HEK293 (cell line): ENCODE results near the gene CLTCL1.
A peak's percentile ranks its signal among the peaks of the same experiment; 100 is the strongest.

Source experiments
- CTCF ChIA-PET: fragments of 350-600 bp; formaldehyde crosslinking; extraction: SDS; loops from one replicate; lab custom pipeline; 2021; ENCODE audit warnings: antibody characterized with exemption; lab: Yijun Ruan, JAX
- POLR2A ChIA-PET: fragments of 300-600 bp; formaldehyde crosslinking; extraction: SDS; loops from one replicate; lab custom pipeline; 2020; ENCODE audit warnings: antibody characterized with exemption, inconsistent platforms; lab: Yijun Ruan, JAX
- H3K27ac ChIP-seq: fragments of 200-500 bp; sonication (Bioruptor generic); 2 replicates; pipeline ENCODE4 v1.5.1; 2014; ENCODE audit warnings: low read depth, low read length, control low read depth, inconsistent platforms; ENCODE audit errors: extremely low read depth
- H3K36me3 ChIP-seq, 2 experiments: fragments of 200-500 bp in 1 of 2; sonication (Bioruptor generic) in 1 of 2; 1 replicate in 1 of 2; 2 replicates in 1 of 2; pipeline ENCODE4 v1.5.1; 2014 to 2017; ENCODE audit warnings: inconsistent platforms in 2 of 2, low read length in 2 of 2; ENCODE audit not compliant: control insufficient read depth in 2 of 2, insufficient read depth in 1 of 2
- H3K4me1 ChIP-seq: fragments of 200-500 bp; sonication (Bioruptor generic); 2 replicates; pipeline ENCODE4 v1.5.1; 2014; ENCODE audit warnings: mild to moderate bottlenecking, low read length, inconsistent platforms; ENCODE audit not compliant: control insufficient read depth, insufficient read depth
- H3K4me3 ChIP-seq: 2 replicates; pipeline ENCODE4 v1.5.1; 2011; ENCODE audit warnings: low read depth, mild to moderate bottlenecking, control low read depth, low read length, moderate library complexity
- H3K9me3 ChIP-seq: fragments of 200-500 bp; sonication (Bioruptor generic); 2 replicates; pipeline ENCODE4 v1.5.1; 2014; ENCODE audit warnings: low read depth, low read length, inconsistent platforms; ENCODE audit not compliant: control insufficient read depth, insufficient read depth
- BCL11A ChIP-seq: fragments of 450-650 bp; formaldehyde crosslinking; IDR thresholded peaks from 2 replicates; pipeline ENCODE4 v1.5.1; 2016; ENCODE audit warnings: low read depth, missing biosample characterization, missing genetic modification characterization
- BCL6B ChIP-seq: fragments of 450-650 bp; formaldehyde crosslinking; IDR thresholded peaks from 2 replicates; pipeline ENCODE4 v1.5.1; 2017; ENCODE audit warnings: missing biosample characterization, missing genetic modification characterization
- GFI1B ChIP-seq: fragments of 450-650 bp; formaldehyde crosslinking; IDR thresholded peaks from 2 replicates; pipeline ENCODE4 v1.5.1; 2016; ENCODE audit warnings: missing biosample characterization, missing genetic modification characterization
- HOXC10 ChIP-seq: sonication (generic); formaldehyde crosslinking; IDR thresholded peaks from 2 replicates; pipeline ENCODE4 v1.8.1; 2023; ENCODE audit warnings: mild to moderate bottlenecking, missing genetic modification reagents
- INSM2 ChIP-seq: fragments of 450-650 bp; formaldehyde crosslinking; IDR thresholded peaks from 2 replicates; pipeline ENCODE4 v1.5.1; 2016; ENCODE audit warnings: missing biosample characterization, missing genetic modification characterization
- SCRT1 ChIP-seq: fragments of 450-650 bp; formaldehyde crosslinking; IDR thresholded peaks from 2 replicates; pipeline ENCODE4 v1.5.1; 2016; ENCODE audit warnings: missing biosample characterization, missing genetic modification characterization, borderline replicate concordance
- SCRT2 ChIP-seq: fragments of 450-650 bp; formaldehyde crosslinking; IDR thresholded peaks from 2 replicates; pipeline ENCODE4 v1.5.1; 2016; ENCODE audit warnings: missing biosample characterization, missing genetic modification characterization
- SP7 ChIP-seq: fragments of 450-650 bp; formaldehyde crosslinking; IDR thresholded peaks from 2 replicates; pipeline ENCODE4 v1.5.1; 2016; ENCODE audit warnings: missing biosample characterization, missing genetic modification characterization
- YY1 ChIP-seq: fragments of 450-650 bp; formaldehyde crosslinking; IDR thresholded peaks from 2 replicates; pipeline ENCODE4 v1.5.1; 2018; ENCODE audit warnings: missing biosample characterization, missing genetic modification characterization
- ZBTB26 ChIP-seq: fragments of 450-650 bp; formaldehyde crosslinking; optimal IDR thresholded peaks from 2 replicates; pipeline ENCODE3; 2016; ENCODE audit warnings: missing biosample characterization, mild to moderate bottlenecking, missing genetic modification characterization
- ZFP37 ChIP-seq: fragments of 450-650 bp; formaldehyde crosslinking; IDR thresholded peaks from 2 replicates; pipeline ENCODE4 v1.5.1; 2016; ENCODE audit warnings: missing biosample characterization, missing genetic modification characterization
- ZNF146 ChIP-seq: fragments of 450-650 bp; formaldehyde crosslinking; IDR thresholded peaks from 2 replicates; pipeline ENCODE4 v1.5.1; 2016; ENCODE audit warnings: missing biosample characterization, missing genetic modification characterization
- ZNF23 ChIP-seq: fragments of 450-650 bp; formaldehyde crosslinking; IDR thresholded peaks from 2 replicates; pipeline ENCODE4 v1.5.1; 2016; ENCODE audit warnings: missing biosample characterization, missing genetic modification characterization, borderline replicate concordance
- ZNF324 ChIP-seq: fragments of 450-650 bp; formaldehyde crosslinking; IDR thresholded peaks from 2 replicates; pipeline ENCODE4 v1.5.1; 2016; ENCODE audit warnings: missing biosample characterization, missing genetic modification characterization
- ZNF394 ChIP-seq: fragments of 450-650 bp; formaldehyde crosslinking; IDR thresholded peaks from 2 replicates; pipeline ENCODE4 v1.5.1; 2016; ENCODE audit warnings: missing biosample characterization, missing genetic modification characterization, mild to moderate bottlenecking, moderate library complexity, borderline replicate concordance
- ZNF549 ChIP-seq: fragments of 450-650 bp; IDR thresholded peaks from 2 replicates; pipeline ENCODE4 v1.5.1; 2018; ENCODE audit warnings: missing biosample characterization, missing genetic modification characterization, mild to moderate bottlenecking, inconsistent platforms, moderate library complexity
- ZNF561 ChIP-seq: fragments of 450-650 bp; IDR thresholded peaks from 2 replicates; pipeline ENCODE4 v1.5.1; 2018; ENCODE audit warnings: missing biosample characterization, missing genetic modification characterization, borderline replicate concordance
- ZNF600 ChIP-seq: fragments of 450-650 bp; formaldehyde crosslinking; IDR thresholded peaks from 2 replicates; pipeline ENCODE4 v1.5.1; 2016; ENCODE audit warnings: missing biosample characterization, missing genetic modification characterization
- ZNF610 ChIP-seq: fragments of 450-650 bp; formaldehyde crosslinking; IDR thresholded peaks from 2 replicates; pipeline ENCODE4 v1.5.1; 2016; ENCODE audit warnings: missing biosample characterization, missing genetic modification characterization, borderline replicate concordance
- ZNF768 ChIP-seq: fragments of 450-650 bp; formaldehyde crosslinking; IDR thresholded peaks from 2 replicates; pipeline ENCODE4 v1.5.1; 2018; ENCODE audit warnings: missing biosample characterization, mild to moderate bottlenecking, missing genetic modification characterization

The CLTCL1 gene

GRCh38 chr22:19207884-19208283, 83.6 kb downstream of the CLTCL1 start:
- no peak for TF ChIP-seq YY1 (tag by site-specific recombination)
- no peak for TF ChIP-seq ZNF324 (tag by site-specific recombination)
- TF ChIP-seq ZNF23 (tag by site-specific recombination), result no peak
- no peak for TF ChIP-seq BCL6B
- no peak for TF ChIP-seq ZNF600 (tag by site-specific recombination)
- no peak for TF ChIP-seq HOXC10
- TF ChIP-seq ZFP37 (tag by site-specific recombination), result no peak
- TF ChIP-seq ZNF768 (tag by site-specific recombination), result no peak
- TF ChIP-seq ZNF146 (tag by site-specific recombination), result no peak
- no peak for TF ChIP-seq ZBTB26
- TF ChIP-seq GFI1B (tag by site-specific recombination), result no peak
- TF ChIP-seq BCL11A (tag by site-specific recombination), result no peak
- TF ChIP-seq ZNF394, result no peak
- no peak for TF ChIP-seq ZNF549
- no peak for TF ChIP-seq SP7 (tag by site-specific recombination)
- TF ChIP-seq ZNF561 (tag by site-specific recombination), result no peak
- Histone ChIP-seq H3K36me3 (peaks cover 3 to 7% of the 10 kb centered on the region in 2 experiments; a peak in 2 of 3 replicates), H3K4me1 (no peaks in the 10 kb centered on the region), H3K9me3 (no peaks in the 10 kb centered on the region), H3K4me3 (no peak overlapping the region), H3K27ac (no peak overlapping the region)
- POLR2A ChIA-PET, result no interaction called here
- CTCF ChIA-PET, result interaction anchor here (1.0 to 1.3 kb wide), 2 partner anchors 29 to 220 kb away, joined by 3 to 4 read pairs; partner anchors contain the start of gene SLC25A1

GRCh38 chr22:19207401-19207808, 84.1 kb downstream of the CLTCL1 start:
- peak; percentile 71 for TF ChIP-seq SCRT2 (tag by site-specific recombination)
- no peak for TF ChIP-seq INSM2 (tag by site-specific recombination)
- TF ChIP-seq ZNF610 (tag by site-specific recombination), result peak; percentile 91; the same call in 1 of the 2 replicates
- TF ChIP-seq SCRT1 (tag by site-specific recombination), result peak; percentile 50; the same call in 1 of the 2 replicates
- ChIA-PET CTCF (interaction anchor here (1.7 kb wide), 1 partner anchor 29 kb away, joined by 5 read pairs; the partner anchor contains the start of gene SLC25A1), POLR2A (no interaction called here)
- Histone ChIP-seq H3K4me1 (no peaks in the 10 kb centered on the region), H3K27ac (no peak overlapping the region), H3K9me3 (no peaks in the 10 kb centered on the region), H3K4me3 (no peak overlapping the region), H3K36me3 (peaks cover 3 to 7% of the 10 kb centered on the region in 2 experiments; a peak in 2 of 3 replicates)
